Activated naive CD4-positive, alpha-beta T cell treated with anti-CD3 and anti-CD28 coated beads for 36 hours (primary cell): ENCODE measurements around the gene CEP170. TPM values are rescaled to one million over a fixed set of nuclear protein-coding genes. Genes with fewer than 3 reads are reported as not detected.
A peak's percentile ranks its signal among the peaks of the same experiment; 100 is the strongest.
"Not testable (repeated sequence)": the region's sequence is repeated elsewhere in the genome, so short reads cannot be mapped to it uniquely, and the experiment has no call there.

Source experiments
- CTCF ChIA-PET: fragments of 350-600 bp; sonication (Branson Sonifier 250); formaldehyde crosslinking; loops from one replicate; lab custom pipeline; 2021; ENCODE audit warnings: antibody characterized with exemption; lab: Charles Lee
- DNase-seq: peaks from one replicate; pipeline ENCODE4 v3.0.0-alpha.2; 2020
- H3K27ac Mint-ChIP-seq: one replicate; pipeline ENCODE4 v1.8.0; 2021; ENCODE audit warnings: mild to moderate bottlenecking, mixed read lengths
- H3K27me3 Mint-ChIP-seq: one replicate; pipeline ENCODE4 v1.8.0; 2021; ENCODE audit warnings: low read depth, mixed read lengths
- H3K36me3 Mint-ChIP-seq: one replicate; pipeline ENCODE4 v1.8.0; 2021; ENCODE audit warnings: low read depth, mixed read lengths
- H3K4me1 Mint-ChIP-seq: one replicate; pipeline ENCODE4 v1.8.0; 2021; ENCODE audit warnings: low read depth, mixed read lengths
- H3K4me3 Mint-ChIP-seq: one replicate; pipeline ENCODE4 v1.8.0; 2021; ENCODE audit warnings: mild to moderate bottlenecking, moderate library complexity, mixed read lengths
- H3K9me3 Mint-ChIP-seq: one replicate; pipeline ENCODE4 v1.8.0; 2021; ENCODE audit warnings: mixed read lengths
- intact Hi-C: fragments of 100-400 bp; cut with micrococcal nuclease; formaldehyde crosslinking; loops from one replicate; pipeline ENCODE4 v1.15.1; 2023
- total RNA-seq, 2 experiments: library from RNA; stranded (reverse); gene quantifications; one replicate each; pipeline ENCODE4 v1.2.3, GENCODE V29; 2021

CEP170 gene
- total RNA-seq, 2 experiments from 2014 or later = 52.9 to 53.0 TPM

DNA sequence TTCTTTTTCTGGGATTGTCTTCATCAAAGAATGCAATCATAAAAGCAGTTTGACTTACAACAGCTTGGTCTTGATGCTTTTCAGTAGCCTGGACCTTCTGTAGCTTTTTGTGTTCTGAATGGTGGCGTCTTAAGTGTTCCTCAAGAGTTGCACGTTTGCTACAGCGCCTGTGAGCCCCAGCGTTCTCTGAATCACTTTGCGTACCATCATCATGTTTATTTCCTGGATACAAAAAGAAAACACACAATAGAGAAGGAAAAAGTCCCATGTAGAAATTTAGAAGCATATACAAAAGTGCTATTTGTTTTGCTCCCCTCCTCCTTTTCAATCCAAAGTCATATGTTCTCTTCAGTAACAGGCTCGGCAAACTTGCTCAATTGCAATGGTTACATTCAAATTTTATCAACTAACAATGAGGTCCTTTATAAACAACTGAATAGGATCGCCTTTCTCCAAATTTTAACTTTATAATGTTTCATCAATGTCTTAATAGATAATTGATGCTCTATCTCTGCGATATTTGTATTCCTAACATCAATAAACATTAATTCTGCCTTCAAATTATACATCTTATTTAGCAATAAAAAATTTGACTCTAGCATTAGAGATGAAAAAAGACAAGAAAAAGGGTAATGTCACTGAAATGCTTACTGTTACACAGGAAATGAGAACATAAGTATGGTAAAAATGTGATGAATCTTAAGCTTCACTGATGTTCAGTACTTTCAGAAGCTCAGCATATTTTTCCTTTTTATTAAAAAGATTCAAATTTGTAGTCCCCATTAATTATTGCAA lies 68.7 kb downstream of the CEP170 start:
- H3K4me3 Mint-ChIP-seq, H3K27ac Mint-ChIP-seq, H3K4me1 Mint-ChIP-seq, H3K27me3 Mint-ChIP-seq, DNase-seq, H3K9me3 Mint-ChIP-seq, intact Hi-C loops: not testable (repeated sequence)
- H3K36me3 Mint-ChIP-seq = peaks cover 26% of the 10 kb centered on the region
- CTCF ChIA-PET = interaction anchor here (0.9 kb wide), 1 partner anchor 57 kb away, joined by 3 read pairs; no protein-coding TSS in a partner anchor

DNA sequence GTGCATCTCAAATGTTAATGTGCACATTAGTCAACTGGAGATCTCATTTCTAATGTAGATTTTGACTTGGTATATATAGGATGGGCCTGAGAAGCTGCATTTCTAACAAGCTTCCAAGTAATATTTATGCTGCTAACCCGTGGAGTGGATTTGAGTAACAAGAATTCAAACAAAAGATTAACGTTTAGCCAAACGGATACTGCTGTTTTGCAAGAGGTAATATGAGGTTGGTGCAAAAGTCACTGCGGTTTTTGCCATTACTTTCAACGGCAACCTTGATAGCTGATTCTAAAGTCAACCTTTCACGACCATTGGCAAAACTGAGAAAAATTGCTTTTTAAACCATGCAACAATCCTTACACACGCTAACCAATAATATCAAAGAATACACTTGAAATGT lies 70.3 kb downstream of the CEP170 start:
- H3K9me3 Mint-ChIP-seq, H3K27me3 Mint-ChIP-seq, H3K27ac Mint-ChIP-seq, DNase-seq, H3K4me3 Mint-ChIP-seq, intact Hi-C loops, CTCF ChIA-PET: not testable (repeated sequence)
- Mint-ChIP-seq H3K4me1 (peaks cover 18% of the 10 kb centered on the region), H3K36me3 (peaks cover 26% of the 10 kb centered on the region)

DNA sequence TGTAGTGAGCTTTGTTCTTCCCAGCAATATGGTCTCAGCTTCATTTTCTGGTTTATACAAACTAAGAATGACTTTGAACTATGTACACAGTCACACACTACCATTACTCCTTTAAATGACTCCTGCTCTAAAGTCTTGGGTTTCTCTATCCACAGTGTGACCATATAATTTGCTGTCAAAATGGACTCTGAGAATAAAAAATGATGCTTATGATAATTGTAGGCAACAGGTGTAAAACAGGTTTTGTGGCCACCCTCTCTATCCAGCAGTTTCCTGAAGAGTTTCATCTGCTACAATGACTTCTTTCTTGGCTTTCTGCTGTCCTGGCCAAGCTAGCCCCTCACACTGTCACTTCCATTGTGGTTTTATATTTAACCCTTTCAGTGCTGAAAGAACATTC lies 71.4 kb downstream of the CEP170 start:
- CTCF ChIA-PET, DNase-seq, H3K27ac Mint-ChIP-seq, H3K4me3 Mint-ChIP-seq, H3K9me3 Mint-ChIP-seq, H3K27me3 Mint-ChIP-seq, intact Hi-C loops: not testable (repeated sequence)
- peaks cover 29% of the 10 kb centered on the region for H3K36me3 Mint-ChIP-seq
- peaks cover 20% of the 10 kb centered on the region for H3K4me1 Mint-ChIP-seq

- H3K9me3 Mint-ChIP-seq, H3K27ac Mint-ChIP-seq, intact Hi-C loops, CTCF ChIA-PET, DNase-seq, H3K4me3 Mint-ChIP-seq, H3K27me3 Mint-ChIP-seq: not testable (repeated sequence)
- Mint-ChIP-seq H3K36me3 (peaks cover 29% of the 10 kb centered on the region), H3K4me1 (peaks cover 20% of the 10 kb centered on the region)
Observed at GRCh38 chr1:243183176-243183575, 71.9 kb downstream of the CEP170 start.

DNA sequence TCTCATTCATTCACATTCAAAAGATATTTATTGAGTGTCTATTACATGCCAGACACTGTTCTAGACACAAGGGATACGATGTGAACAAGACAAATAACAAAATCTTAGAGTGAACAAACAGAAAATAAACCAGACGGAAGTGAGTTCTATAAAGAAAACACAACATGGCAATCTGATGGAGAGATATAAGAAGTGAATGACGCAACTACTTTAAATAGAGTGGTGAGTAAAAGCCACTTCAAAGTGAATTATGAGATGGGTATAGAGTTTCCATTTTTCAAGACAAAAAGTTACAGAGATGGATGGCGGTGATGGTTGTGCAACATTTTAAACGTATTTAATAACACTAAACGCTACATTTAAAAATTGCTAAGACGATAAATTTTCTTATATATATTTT lies 75.4 kb downstream of the CEP170 start:
- Mint-ChIP-seq H3K36me3 (peaks cover 14% of the 10 kb centered on the region), H3K4me3 (peak overlapping the region; percentile 32), H3K27me3 (no peaks in the 10 kb centered on the region), H3K9me3 (no peaks in the 10 kb centered on the region), H3K4me1 (peaks cover 20% of the 10 kb centered on the region), H3K27ac (no peak overlapping the region)
- no peak for DNase-seq
- CTCF ChIA-PET = no interaction called here
- intact Hi-C loops = loop anchor here (1.0 kb wide), 1 partner anchor 75 kb away; no protein-coding TSS in a partner anchor

DNA sequence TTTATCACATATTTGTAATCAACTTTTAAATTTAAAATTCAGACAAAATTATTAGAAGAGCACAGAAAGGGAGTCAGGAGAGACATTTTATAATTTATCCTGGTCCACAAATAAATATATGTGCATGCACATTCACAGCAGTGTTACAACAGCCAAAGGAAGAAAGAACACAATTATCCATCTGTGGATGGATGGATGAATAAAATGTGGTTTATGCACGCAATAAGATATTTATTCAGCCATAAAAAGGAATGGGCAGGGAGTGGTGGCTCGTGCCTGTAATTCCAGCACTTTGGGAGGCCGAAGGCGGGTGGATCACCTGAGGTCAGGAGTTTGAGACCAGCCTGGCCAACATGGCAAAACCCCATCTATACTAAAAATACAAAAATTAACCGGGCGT lies 77.3 kb downstream of the CEP170 start:
- Mint-ChIP-seq H3K4me1 (peaks cover 18% of the 10 kb centered on the region), H3K36me3 (peaks cover 12% of the 10 kb centered on the region)
- DNase-seq, H3K9me3 Mint-ChIP-seq, CTCF ChIA-PET, H3K27me3 Mint-ChIP-seq, H3K27ac Mint-ChIP-seq, H3K4me3 Mint-ChIP-seq, intact Hi-C loops: not testable (repeated sequence)

- H3K36me3 Mint-ChIP-seq, H3K9me3 Mint-ChIP-seq, H3K27me3 Mint-ChIP-seq, H3K4me3 Mint-ChIP-seq, H3K27ac Mint-ChIP-seq, DNase-seq, H3K4me1 Mint-ChIP-seq, CTCF ChIA-PET, intact Hi-C loops: not testable (repeated sequence)
Observed at GRCh38 chr1:243173758-243174369, 81.2 kb downstream of the CEP170 start.

DNA sequence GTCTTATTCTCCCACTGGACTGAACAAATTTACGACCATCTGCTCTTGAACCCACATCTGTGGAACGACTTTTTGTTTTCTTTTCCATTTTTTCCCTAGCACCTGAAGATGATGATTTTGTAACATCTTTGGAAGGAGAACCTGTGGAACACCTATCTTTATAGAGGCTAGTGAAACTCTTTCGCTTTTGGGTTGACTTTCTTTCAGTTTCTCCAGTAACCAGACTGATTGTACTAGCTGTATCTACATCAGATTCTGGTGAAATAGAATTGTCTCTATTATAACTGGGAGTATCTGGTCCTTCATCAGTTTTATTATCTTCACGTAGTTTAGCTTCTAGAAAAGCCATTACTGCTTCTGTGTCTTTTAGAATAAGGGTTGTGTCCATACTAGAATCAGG lies 90.2 kb downstream of the CEP170 start:
- intact Hi-C loops, CTCF ChIA-PET, H3K4me3 Mint-ChIP-seq, H3K27ac Mint-ChIP-seq, H3K9me3 Mint-ChIP-seq, H3K27me3 Mint-ChIP-seq, H3K4me1 Mint-ChIP-seq, DNase-seq: not testable (repeated sequence)
- H3K36me3 Mint-ChIP-seq = peaks cover 10% of the 10 kb centered on the region

- DNase-seq = peak; percentile 14
- CTCF ChIA-PET, intact Hi-C loops, H3K27me3 Mint-ChIP-seq, H3K9me3 Mint-ChIP-seq, H3K27ac Mint-ChIP-seq, H3K4me3 Mint-ChIP-seq: not testable (repeated sequence)
- Mint-ChIP-seq H3K36me3 (peaks cover 24% of the 10 kb centered on the region), H3K4me1 (peaks cover 14% of the 10 kb centered on the region)
Observed at GRCh38 chr1:243150906-243151305, 104.2 kb downstream of the CEP170 start.

- DNase-seq, CTCF ChIA-PET, H3K27ac Mint-ChIP-seq, H3K9me3 Mint-ChIP-seq, H3K4me3 Mint-ChIP-seq, H3K27me3 Mint-ChIP-seq, intact Hi-C loops: not testable (repeated sequence)
- H3K4me1 Mint-ChIP-seq = peaks cover 14% of the 10 kb centered on the region
- H3K36me3 Mint-ChIP-seq = peaks cover 12% of the 10 kb centered on the region
Observed at GRCh38 chr1:243149120-243149519, 106.0 kb downstream of the CEP170 start.

DNA sequence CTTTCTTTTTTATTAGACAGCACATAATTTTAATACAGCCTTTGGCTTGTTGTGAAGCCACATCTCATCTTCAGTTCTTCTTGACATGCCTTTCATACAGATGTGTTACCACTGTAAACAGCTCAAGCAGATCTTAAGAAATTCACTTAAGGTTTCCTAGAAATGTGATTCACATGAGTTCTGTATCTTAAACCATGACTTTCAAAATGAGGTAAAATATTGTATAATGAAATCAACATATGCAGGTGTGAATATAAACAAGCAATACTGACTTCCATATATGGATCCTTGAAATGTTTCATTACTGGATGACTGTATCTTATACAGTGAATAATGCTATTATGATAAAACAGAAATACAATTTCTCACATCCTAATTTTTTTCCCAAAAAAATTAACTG lies 107.7 kb downstream of the CEP170 start:
- H3K4me3 Mint-ChIP-seq, H3K36me3 Mint-ChIP-seq, intact Hi-C loops, H3K27me3 Mint-ChIP-seq, CTCF ChIA-PET, DNase-seq, H3K9me3 Mint-ChIP-seq: not testable (repeated sequence)
- H3K4me1 Mint-ChIP-seq = peaks cover 14% of the 10 kb centered on the region
- peak overlapping the region; percentile 61 for H3K27ac Mint-ChIP-seq

DNA sequence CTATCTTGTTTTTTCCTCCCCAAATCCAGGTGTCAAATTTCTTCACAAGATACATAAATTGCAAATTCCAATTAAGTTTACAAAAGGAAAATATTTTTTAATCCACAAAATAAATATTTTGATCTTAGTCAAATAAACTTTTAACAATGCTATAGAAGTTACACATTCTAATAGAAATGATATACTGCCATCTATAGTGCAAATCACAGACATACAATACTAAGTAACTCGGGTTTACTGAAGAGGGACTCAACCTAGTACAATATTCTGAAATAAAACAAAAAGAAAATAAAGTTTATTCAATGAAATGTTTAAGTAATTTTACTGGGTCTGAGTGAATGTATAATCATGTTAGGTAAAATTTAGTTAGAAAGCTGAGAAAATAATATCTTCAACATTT lies 114.6 kb downstream of the CEP170 start:
- H3K9me3 Mint-ChIP-seq, CTCF ChIA-PET, H3K27me3 Mint-ChIP-seq, H3K27ac Mint-ChIP-seq, DNase-seq, H3K4me3 Mint-ChIP-seq, H3K4me1 Mint-ChIP-seq, intact Hi-C loops, H3K36me3 Mint-ChIP-seq: not testable (repeated sequence)

DNA sequence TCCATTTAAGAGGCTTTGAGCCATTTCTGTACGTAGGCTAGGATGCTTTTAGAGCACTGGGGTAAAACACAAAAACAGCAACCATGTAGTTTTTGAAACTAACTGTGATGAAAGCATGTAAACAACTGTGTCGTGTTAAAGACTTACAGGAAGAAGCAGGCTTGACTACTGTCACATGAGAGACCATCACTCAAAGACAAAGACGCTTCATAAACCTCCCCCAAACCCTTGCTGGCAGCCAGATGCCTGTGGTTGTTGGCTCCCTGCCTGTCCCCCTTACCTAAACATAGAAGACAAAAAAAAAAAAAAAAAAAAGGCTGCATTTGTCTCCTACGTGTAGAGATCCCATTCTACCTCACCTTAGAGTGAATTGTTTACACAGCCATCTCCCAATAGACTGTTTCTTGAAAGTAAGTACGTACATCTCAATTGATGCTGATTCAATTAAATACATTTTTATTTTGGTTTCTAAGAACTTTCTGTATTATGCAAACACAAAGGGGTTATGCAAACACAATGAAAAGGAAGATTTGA lies 132.1 kb downstream of the CEP170 start:
- DNase-seq, H3K4me3 Mint-ChIP-seq, H3K4me1 Mint-ChIP-seq, H3K36me3 Mint-ChIP-seq, H3K9me3 Mint-ChIP-seq, intact Hi-C loops, H3K27me3 Mint-ChIP-seq, CTCF ChIA-PET, H3K27ac Mint-ChIP-seq: not testable (repeated sequence)
